ENCODE measurements around the gene OR8G1. TPM values are rescaled to one million over a fixed set of nuclear protein-coding genes. Genes with fewer than 3 reads are reported as not detected.
A peak's percentile ranks its signal among the peaks of the same experiment; 100 is the strongest.

OR8G1 gene
- total and polyA plus RNA-seq, 9 of the 15 experiments (the other 6 are each of a cell fraction or from before 2014, with no cell fraction given), result 0.03 to 1.4 (median 0.51) TPM; not detected in 1

GRCh38 chr11:124207102-124207792 lies 33.6 kb upstream of the OR8G1 start (continued):
- TF ChIP-seq, protein P1, sequence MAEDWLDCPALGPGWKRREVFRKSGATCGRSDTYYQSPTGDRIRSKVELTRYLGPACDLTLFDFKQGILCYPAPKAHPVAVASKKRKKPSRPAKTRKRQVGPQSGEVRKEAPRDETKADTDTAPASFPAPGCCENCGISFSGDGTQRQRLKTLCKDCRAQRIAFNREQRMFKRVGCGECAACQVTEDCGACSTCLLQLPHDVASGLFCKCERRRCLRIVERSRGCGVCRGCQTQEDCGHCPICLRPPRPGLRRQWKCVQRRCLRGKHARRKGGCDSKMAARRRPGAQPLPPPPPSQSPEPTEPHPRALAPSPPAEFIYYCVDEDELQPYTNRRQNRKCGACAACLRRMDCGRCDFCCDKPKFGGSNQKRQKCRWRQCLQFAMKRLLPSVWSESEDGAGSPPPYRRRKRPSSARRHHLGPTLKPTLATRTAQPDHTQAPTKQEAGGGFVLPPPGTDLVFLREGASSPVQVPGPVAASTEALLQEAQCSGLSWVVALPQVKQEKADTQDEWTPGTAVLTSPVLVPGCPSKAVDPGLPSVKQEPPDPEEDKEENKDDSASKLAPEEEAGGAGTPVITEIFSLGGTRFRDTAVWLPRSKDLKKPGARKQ (CRISPR knock-in tag; IDR thresholded peaks at IDR 0.05), result no peak
- TF ChIP-seq FOXJ2 (tag; IDR thresholded peaks at IDR 0.05) (peak; percentile 48; the same call in 1 of the 2 replicates), SPI1 (IDR thresholded peaks at IDR 0.05; ENCODE audit: borderline replicate concordance, low read depth, low read length) (no peak), PTRF (tag; IDR thresholded peaks at IDR 0.05) (peak; percentile 72), ZBTB17 (CRISPR knock-in tag; IDR thresholded peaks at IDR 0.05) (peak; percentile 84), RAD51 (IDR thresholded peaks at IDR 0.05; ENCODE audit: borderline replicate concordance, low read depth) (peak; percentile 86), ZNF24 (IDR thresholded peaks at IDR 0.05) (peak; percentile 49; the same call in 1 of the 2 replicates), NCOA6 (IDR thresholded peaks at IDR 0.05) (no peak), TFAM (CRISPR knock-in tag; conservative IDR thresholded peaks at IDR 0.05) (no peak), KAT2B (IDR thresholded peaks at IDR 0.05; ENCODE audit: low read depth, low read length) (no peak), MEIS2 (IDR thresholded peaks at IDR 0.05; ENCODE audit: partially characterized antibody) (peak; percentile 83), RBM22 (IDR thresholded peaks at IDR 0.05; ENCODE audit: low read depth, low read length, poor library complexity, severe bottlenecking) (no peak), KHSRP (IDR thresholded peaks at IDR 0.05) (peak; percentile 55; the same call in 1 of the 2 replicates), ZC3H11A (IDR thresholded peaks at IDR 0.05; ENCODE audit: low read depth, low read length) (no peak), CBX3 (IDR thresholded peaks at IDR 0.05; ENCODE audit: borderline replicate concordance in 1 of 2, low read length in 2 of 2) (peak in 1 of 2 experiments; percentile 97; a peak in 2 of 3 replicates), ZNF316 (IDR thresholded peaks at IDR 0.05) (peak; percentile 99), HLTF (IDR thresholded peaks at IDR 0.05) (no peak), HDAC6 (IDR thresholded peaks at IDR 0.05; ENCODE audit: low read depth, low read length) (no peak)
- TF ChIP-seq, protein P2, sequence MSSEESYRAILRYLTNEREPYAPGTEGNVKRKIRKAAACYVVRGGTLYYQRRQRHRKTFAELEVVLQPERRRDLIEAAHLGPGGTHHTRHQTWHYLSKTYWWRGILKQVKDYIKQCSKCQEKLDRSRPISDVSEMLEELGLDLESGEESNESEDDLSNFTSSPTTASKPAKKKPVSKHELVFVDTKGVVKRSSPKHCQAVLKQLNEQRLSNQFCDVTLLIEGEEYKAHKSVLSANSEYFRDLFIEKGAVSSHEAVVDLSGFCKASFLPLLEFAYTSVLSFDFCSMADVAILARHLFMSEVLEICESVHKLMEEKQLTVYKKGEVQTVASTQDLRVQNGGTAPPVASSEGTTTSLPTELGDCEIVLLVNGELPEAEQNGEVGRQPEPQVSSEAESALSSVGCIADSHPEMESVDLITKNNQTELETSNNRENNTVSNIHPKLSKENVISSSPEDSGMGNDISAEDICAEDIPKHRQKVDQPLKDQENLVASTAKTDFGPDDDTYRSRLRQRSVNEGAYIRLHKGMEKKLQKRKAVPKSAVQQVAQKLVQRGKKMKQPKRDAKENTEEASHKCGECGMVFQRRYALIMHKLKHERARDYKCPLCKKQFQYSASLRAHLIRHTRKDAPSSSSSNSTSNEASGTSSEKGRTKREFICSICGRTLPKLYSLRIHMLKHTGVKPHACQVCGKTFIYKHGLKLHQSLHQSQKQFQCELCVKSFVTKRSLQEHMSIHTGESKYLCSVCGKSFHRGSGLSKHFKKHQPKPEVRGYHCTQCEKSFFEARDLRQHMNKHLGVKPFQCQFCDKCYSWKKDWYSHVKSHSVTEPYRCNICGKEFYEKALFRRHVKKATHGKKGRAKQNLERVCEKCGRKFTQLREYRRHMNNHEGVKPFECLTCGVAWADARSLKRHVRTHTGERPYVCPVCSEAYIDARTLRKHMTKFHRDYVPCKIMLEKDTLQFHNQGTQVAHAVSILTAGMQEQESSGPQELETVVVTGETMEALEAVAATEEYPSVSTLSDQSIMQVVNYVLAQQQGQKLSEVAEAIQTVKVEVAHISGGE (CRISPR knock-in tag; IDR thresholded peaks at IDR 0.05), result peak in 1 of 3 experiments; percentile 61; a peak in 2 of 6 replicates
- TF ChIP-seq, protein P3, sequence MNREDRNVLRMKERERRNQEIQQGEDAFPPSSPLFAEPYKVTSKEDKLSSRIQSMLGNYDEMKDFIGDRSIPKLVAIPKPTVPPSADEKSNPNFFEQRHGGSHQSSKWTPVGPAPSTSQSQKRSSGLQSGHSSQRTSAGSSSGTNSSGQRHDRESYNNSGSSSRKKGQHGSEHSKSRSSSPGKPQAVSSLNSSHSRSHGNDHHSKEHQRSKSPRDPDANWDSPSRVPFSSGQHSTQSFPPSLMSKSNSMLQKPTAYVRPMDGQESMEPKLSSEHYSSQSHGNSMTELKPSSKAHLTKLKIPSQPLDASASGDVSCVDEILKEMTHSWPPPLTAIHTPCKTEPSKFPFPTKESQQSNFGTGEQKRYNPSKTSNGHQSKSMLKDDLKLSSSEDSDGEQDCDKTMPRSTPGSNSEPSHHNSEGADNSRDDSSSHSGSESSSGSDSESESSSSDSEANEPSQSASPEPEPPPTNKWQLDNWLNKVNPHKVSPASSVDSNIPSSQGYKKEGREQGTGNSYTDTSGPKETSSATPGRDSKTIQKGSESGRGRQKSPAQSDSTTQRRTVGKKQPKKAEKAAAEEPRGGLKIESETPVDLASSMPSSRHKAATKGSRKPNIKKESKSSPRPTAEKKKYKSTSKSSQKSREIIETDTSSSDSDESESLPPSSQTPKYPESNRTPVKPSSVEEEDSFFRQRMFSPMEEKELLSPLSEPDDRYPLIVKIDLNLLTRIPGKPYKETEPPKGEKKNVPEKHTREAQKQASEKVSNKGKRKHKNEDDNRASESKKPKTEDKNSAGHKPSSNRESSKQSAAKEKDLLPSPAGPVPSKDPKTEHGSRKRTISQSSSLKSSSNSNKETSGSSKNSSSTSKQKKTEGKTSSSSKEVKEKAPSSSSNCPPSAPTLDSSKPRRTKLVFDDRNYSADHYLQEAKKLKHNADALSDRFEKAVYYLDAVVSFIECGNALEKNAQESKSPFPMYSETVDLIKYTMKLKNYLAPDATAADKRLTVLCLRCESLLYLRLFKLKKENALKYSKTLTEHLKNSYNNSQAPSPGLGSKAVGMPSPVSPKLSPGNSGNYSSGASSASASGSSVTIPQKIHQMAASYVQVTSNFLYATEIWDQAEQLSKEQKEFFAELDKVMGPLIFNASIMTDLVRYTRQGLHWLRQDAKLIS (CRISPR knock-in tag; IDR thresholded peaks at IDR 0.05), result 0 out of 2 replicates have a peak, but pooled peaks have one; percentile 34

Data from K562 (cell line).